ENCODE results near the gene LRRC27. TPM values are rescaled to one million over a fixed set of nuclear protein-coding genes. Genes with fewer than 3 reads are reported as not detected.

LRRC27 gene
- total RNA-seq, 2 experiments from 2014 or later: 13.0 to 17.3 TPM

GRCh38 chr10:132394201-132394811 lies 62.3 kb downstream of the LRRC27 start:
- H3K79me2 ChIP-seq (ENCODE audit: insufficient read depth, low read depth, low read length): no peaks in the 10 kb centered on the region
- DNase-seq (ENCODE audit: low spot score): no peak
- no peaks in the 10 kb centered on the region for H3K9me3 ChIP-seq (ENCODE audit: low read length)
- CTCF ChIA-PET (ENCODE audit: unreplicated experiment): no interaction called here
- intact Hi-C loops (cut with micrococcal nuclease; ENCODE audit: unreplicated experiment): no loop called here
- H4K20me1 ChIP-seq (ENCODE audit: insufficient read depth, low read length): no peaks in the 10 kb centered on the region
- H3K4me2 ChIP-seq (ENCODE audit: low read length): no peak overlapping the region
- H2AFZ ChIP-seq (ENCODE audit: low read length): no peak overlapping the region
- no peaks in the 10 kb centered on the region for H3K9me2 ChIP-seq (ENCODE audit: insufficient read depth, low read length)
- POLR2A ChIA-PET: no interaction called here
- no TSS peak for BruUV-seq (replicated peaks)
- no peaks in the 10 kb centered on the region for H3K36me3 ChIP-seq (ENCODE audit: insufficient read depth, low read length)
- no peak overlapping the region for H3K4me3 ChIP-seq (ENCODE audit: low read depth, low read length, poor library complexity, severe bottlenecking)
- H3K27ac ChIP-seq (ENCODE audit: low read depth, low read length, poor library complexity, severe bottlenecking): no peak overlapping the region
- TF ChIP-seq EZH2phosphoT487 (IDR thresholded peaks at IDR 0.05; ENCODE audit: borderline replicate concordance, low read depth, low read length) (no peak), CTCF (conservative IDR thresholded peaks at IDR 0.05; ENCODE audit: low read length) (no peak)
- peaks cover 9% of the 10 kb centered on the region for H3K4me1 ChIP-seq (ENCODE audit: insufficient read depth, low read length, poor library complexity, severe bottlenecking)

- Histone ChIP-seq H3K79me2 (ENCODE audit: insufficient read depth, low read depth, low read length) (no peaks in the 10 kb centered on the region), H4K20me1 (ENCODE audit: insufficient read depth, low read length) (no peaks in the 10 kb centered on the region), H3K4me2 (ENCODE audit: low read length) (no peak overlapping the region), H2AFZ (ENCODE audit: low read length) (no peak overlapping the region), H3K27ac (ENCODE audit: low read depth, low read length, poor library complexity, severe bottlenecking) (no peak overlapping the region), H3K4me1 (ENCODE audit: insufficient read depth, low read length, poor library complexity, severe bottlenecking) (peaks cover 9% of the 10 kb centered on the region), H3K9me3 (ENCODE audit: low read length) (no peaks in the 10 kb centered on the region), H3K36me3 (ENCODE audit: insufficient read depth, low read length) (no peaks in the 10 kb centered on the region), H3K9me2 (ENCODE audit: insufficient read depth, low read length) (no peaks in the 10 kb centered on the region), H3K4me3 (ENCODE audit: low read depth, low read length, poor library complexity, severe bottlenecking) (no peak overlapping the region)
- intact Hi-C loops (cut with micrococcal nuclease; ENCODE audit: unreplicated experiment): no loop called here
- DNase-seq (ENCODE audit: low spot score): no peak
- TF ChIP-seq CTCF (conservative IDR thresholded peaks at IDR 0.05; ENCODE audit: low read length) (no peak), EZH2phosphoT487 (IDR thresholded peaks at IDR 0.05; ENCODE audit: borderline replicate concordance, low read depth, low read length) (no peak)
- CTCF ChIA-PET (ENCODE audit: unreplicated experiment): no interaction called here
- POLR2A ChIA-PET: no interaction called here
- BruUV-seq (replicated peaks): no TSS peak
Measured at GRCh38 chr10:132394936-132395703, 63.1 kb downstream of the LRRC27 start.
